NCI-H2029 treated with DMSO at 0.1 percent for 48 hours (cell line): Measurements from ENCODE around the gene MAPRE3.

Source experiments
- DNase-seq: peaks from one replicate; lab custom pipeline; 2025; lab: John Stamatoyannopoulos, UW

The MAPRE3 gene

GRCh38 chr2:27014771-27015433 lies 44.5 kb downstream of the MAPRE3 start:
- DNase-seq, result no peak

GRCh38 chr2:27016801-27017325 lies 46.4 kb downstream of the MAPRE3 start:
- peak; percentile 18 for DNase-seq

- no peak for DNase-seq
Observed at GRCh38 chr2:27018142-27018541, 47.7 kb downstream of the MAPRE3 start.

GRCh38 chr2:27019459-27019858 lies 49.0 kb downstream of the MAPRE3 start:
- DNase-seq, result no peak

- DNase-seq, result no peak
Observed at GRCh38 chr2:27019931-27020855, 49.8 kb downstream of the MAPRE3 start.

- no peak for DNase-seq
Observed at GRCh38 chr2:27021253-27022049, 51.0 kb downstream of the MAPRE3 start.

GRCh38 chr2:27023740-27024139 lies 53.3 kb downstream of the MAPRE3 start:
- DNase-seq, result no peak

- DNase-seq, result no peak
Observed at GRCh38 chr2:27024188-27024587, 53.8 kb downstream of the MAPRE3 start.

- no peak for DNase-seq
Observed at GRCh38 chr2:27024812-27025211, 54.4 kb downstream of the MAPRE3 start.

GRCh38 chr2:27025281-27025800 lies 54.9 kb downstream of the MAPRE3 start:
- no peak for DNase-seq

- DNase-seq, result no peak
Observed at GRCh38 chr2:27025861-27026851, 55.7 kb downstream of the MAPRE3 start.

- no peak for DNase-seq
Observed at GRCh38 chr2:27027211-27027651, 56.8 kb downstream of the MAPRE3 start.

- DNase-seq, result no peak
Observed at GRCh38 chr2:27029051-27029450, 58.6 kb downstream of the MAPRE3 start.

- peak; percentile 6 for DNase-seq
Observed at GRCh38 chr2:27032495-27033252, 62.2 kb downstream of the MAPRE3 start, which contains the start of gene TMEM214. TMEM214 (plus strand) TSS chr2:27032965; CDS start chr2:27033016, 51 bp downstream.

- no peak for DNase-seq
Observed at GRCh38 chr2:27033253-27033852, 62.9 kb downstream of the MAPRE3 start.

- no peak for DNase-seq
Observed at GRCh38 chr2:27038012-27038411, 67.6 kb downstream of the MAPRE3 start.

GRCh38 chr2:27038631-27039339 lies 68.3 kb downstream of the MAPRE3 start:
- DNase-seq, result no peak

GRCh38 chr2:27039426-27039825 lies 69.0 kb downstream of the MAPRE3 start:
- DNase-seq, result no peak

- DNase-seq, result no peak
Observed at GRCh38 chr2:27039871-27040270, 69.4 kb downstream of the MAPRE3 start.
